Measurements from ENCODE around the gene PRR30. TPM values are rescaled to one million over a fixed set of nuclear protein-coding genes. Genes with fewer than 3 reads are reported as not detected.

Gene PRR30
- total RNA-seq, 6 experiments from 2014 or later, result not detected

- no peak for ATAC-seq
- WGBS (ENCODE audit: insufficient coverage, low coverage, low lambda C conversion rate, missing lambda C conversion rate), result 90% methylated on average over 2 of the region's 3 CpGs
- intact Hi-C loops (cut with DNase I), result no loop called here
- H3K27me3 ChIP-seq, result no peaks in the 10 kb centered on the region
- no peak overlapping the region for H3K27ac ChIP-seq
- no peak for TF ChIP-seq POLR2A (IDR thresholded peaks at IDR 0.05)
- no peak for TF ChIP-seq CTCF (IDR thresholded peaks at IDR 0.05)
- DNase-seq, result no peak
- H3K4me3 ChIP-seq, result no peak overlapping the region
- no peaks in the 10 kb centered on the region for H3K36me3 ChIP-seq
- no peaks in the 10 kb centered on the region for H3K4me1 ChIP-seq
- H3K9me3 ChIP-seq, result no peaks in the 10 kb centered on the region
These were observed 30.1 kb downstream of the PRR30 start for GRCh38 chr2:27109083-27109482.

DNA sequence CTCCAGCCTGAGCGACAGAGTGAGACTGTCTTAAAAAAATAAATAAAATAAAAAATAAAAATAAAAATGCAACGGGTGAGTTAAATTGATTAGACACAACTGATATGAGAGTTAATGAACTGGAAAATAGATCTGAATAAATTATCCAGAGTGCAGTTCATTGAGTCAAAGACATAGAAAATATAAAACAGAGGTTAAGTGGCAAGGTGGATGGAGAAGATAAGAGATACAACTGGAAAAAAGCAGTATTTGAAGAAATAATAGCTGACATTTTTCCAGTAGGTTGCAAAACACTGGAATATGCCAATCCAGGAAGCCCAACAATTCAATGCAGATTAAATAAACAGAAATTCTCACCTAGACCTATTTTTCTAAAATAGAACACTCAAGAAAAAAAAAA is 31.0 kb downstream of the PRR30 start:
- Histone ChIP-seq H3K27me3 (no peaks in the 10 kb centered on the region), H3K9me3 (no peaks in the 10 kb centered on the region), H3K4me3 (no peak overlapping the region), H3K36me3 (no peaks in the 10 kb centered on the region), H3K27ac (no peak overlapping the region), H3K4me1 (no peaks in the 10 kb centered on the region)
- DNase-seq (no peak), ATAC-seq (no peak)
- intact Hi-C loops (cut with DNase I), result no loop called here
- WGBS (ENCODE audit: insufficient coverage, low coverage, low lambda C conversion rate, missing lambda C conversion rate), result 62% methylated on average over 2 of the region's 2 CpGs
- no peak for TF ChIP-seq POLR2A (IDR thresholded peaks at IDR 0.05)
- TF ChIP-seq CTCF (IDR thresholded peaks at IDR 0.05), result no peak

- Histone ChIP-seq H3K27me3 (no peaks in the 10 kb centered on the region), H3K9me3 (no peaks in the 10 kb centered on the region), H3K4me3 (no peak overlapping the region), H3K4me1 (no peaks in the 10 kb centered on the region), H3K27ac (no peak overlapping the region), H3K36me3 (no peaks in the 10 kb centered on the region)
- TF ChIP-seq POLR2A (IDR thresholded peaks at IDR 0.05), result no peak
- TF ChIP-seq CTCF (IDR thresholded peaks at IDR 0.05), result no peak
- no peak for ATAC-seq
- no peak for DNase-seq
- intact Hi-C loops (cut with DNase I), result no loop called here
- WGBS (ENCODE audit: insufficient coverage, low coverage, low lambda C conversion rate, missing lambda C conversion rate), result 30% methylated on average over 3 of the region's 3 CpGs
These were observed 33.2 kb downstream of the PRR30 start for GRCh38 chr2:27105981-27106380.

GRCh38 chr2:27102329-27102728 is 36.9 kb downstream of the PRR30 start:
- Histone ChIP-seq H3K9me3 (no peaks in the 10 kb centered on the region), H3K4me1 (no peaks in the 10 kb centered on the region), H3K27me3 (no peaks in the 10 kb centered on the region), H3K27ac (no peak overlapping the region), H3K4me3 (no peak overlapping the region), H3K36me3 (peaks cover 0 to 29% (median 12%) of the 10 kb centered on the region in 4 donors)
- TF ChIP-seq POLR2A (IDR thresholded peaks at IDR 0.05) (no peak), CTCF (IDR thresholded peaks at IDR 0.05) (no peak)
- intact Hi-C loops (cut with DNase I), result no loop called here
- ATAC-seq (peak; percentile 4 to 26 (median 14)), DNase-seq (no peak)
- no CpG with 5 or more reads among the region's 5 CpGs for WGBS (ENCODE audit: insufficient coverage, low coverage, low lambda C conversion rate, missing lambda C conversion rate)

- Histone ChIP-seq H3K27me3 (no peaks in the 10 kb centered on the region), H3K27ac (no peak overlapping the region), H3K4me3 (no peak overlapping the region), H3K9me3 (no peaks in the 10 kb centered on the region), H3K4me1 (peaks cover 0 to 19% (median 8%) of the 10 kb centered on the region in 4 donors), H3K36me3 (peaks cover 0 to 38% (median 15%) of the 10 kb centered on the region in 4 donors)
- WGBS (ENCODE audit: insufficient coverage, low coverage, low lambda C conversion rate, missing lambda C conversion rate), result 61% methylated on average over 10 of the region's 10 CpGs
- TF ChIP-seq POLR2A (IDR thresholded peaks at IDR 0.05) (no peak), CTCF (IDR thresholded peaks at IDR 0.05) (no peak)
- DNase-seq (no peak), ATAC-seq (no peak)
- intact Hi-C loops (cut with DNase I), result no loop called here
These were observed 39.2 kb downstream of the PRR30 start for GRCh38 chr2:27100036-27100435.

Measured in right lobe of liver (tissue), 6 donors.